Suppressor macrophage (primary cell): ENCODE data around the gene CFAP65.
A peak's percentile ranks its signal among the peaks of the same experiment; 100 is the strongest.

Source experiments
- DNase-seq, 4 experiments: peaks; one replicate each; pipeline ENCODE4 v3.0.0-alpha.2; 2020 to 2022

The CFAP65 gene

GRCh38 chr2:219030177-219030940 lies 11.0 kb downstream of the CFAP65 start:
- DNase-seq = no peak

GRCh38 chr2:219029829-219030165 lies 11.5 kb downstream of the CFAP65 start:
- DNase-seq = peak; percentile 84 to 91 (median 88)

GRCh38 chr2:219028996-219029828 lies 12.1 kb downstream of the CFAP65 start:
- DNase-seq = no peak

- no peak for DNase-seq
These were observed 13.2 kb downstream of the CFAP65 start for GRCh38 chr2:219028141-219028540.

GRCh38 chr2:219027511-219028055 lies 13.7 kb downstream of the CFAP65 start:
- no peak for DNase-seq

GRCh38 chr2:219026946-219027345 lies 14.4 kb downstream of the CFAP65 start:
- no peak for DNase-seq

GRCh38 chr2:219025637-219026585 lies 15.4 kb downstream of the CFAP65 start:
- no peak for DNase-seq

GRCh38 chr2:219024059-219024458 lies 17.3 kb downstream of the CFAP65 start:
- no peak for DNase-seq

- DNase-seq = no peak
These were observed 18.2 kb downstream of the CFAP65 start for GRCh38 chr2:219023045-219023605.

- DNase-seq = no peak
These were observed 18.7 kb downstream of the CFAP65 start for GRCh38 chr2:219022616-219023015.

GRCh38 chr2:219022041-219022440 lies 19.3 kb downstream of the CFAP65 start:
- no peak for DNase-seq

GRCh38 chr2:219021591-219021990 lies 19.7 kb downstream of the CFAP65 start:
- DNase-seq = no peak

GRCh38 chr2:219020604-219021365 lies 20.5 kb downstream of the CFAP65 start:
- peak in 1 of 4 experiments; percentile 7 for DNase-seq

- no peak for DNase-seq
These were observed 21.9 kb downstream of the CFAP65 start for GRCh38 chr2:219019436-219019835.

GRCh38 chr2:219018726-219019125 lies 22.6 kb downstream of the CFAP65 start:
- no peak for DNase-seq

- no peak for DNase-seq
These were observed 23.0 kb downstream of the CFAP65 start for GRCh38 chr2:219018286-219018685.

- DNase-seq = no peak
These were observed 23.9 kb downstream of the CFAP65 start for GRCh38 chr2:219017201-219017931.

- DNase-seq = no peak
These were observed 24.6 kb downstream of the CFAP65 start for GRCh38 chr2:219016721-219017120.

- DNase-seq = no peak
These were observed 30.4 kb downstream of the CFAP65 start for GRCh38 chr2:219010873-219011272.

- DNase-seq = no peak
These were observed 31.1 kb downstream of the CFAP65 start for GRCh38 chr2:219010162-219010756.
